Measurements from ENCODE around the gene NOS1AP.

NOS1AP gene

GRCh38 chr1:162357681-162358266 is 288.3 kb downstream of the NOS1AP start:
- Mint-ChIP-seq H3K4me1 (no peaks in the 10 kb centered on the region), H3K9me3 (no peaks in the 10 kb centered on the region), H3K27me3 (peaks cover 4% of the 10 kb centered on the region), H3K4me3 (no peak overlapping the region), H3K36me3 (ENCODE audit: low read depth) (no peaks in the 10 kb centered on the region), H3K27ac (no peak overlapping the region)
- no peak for ATAC-seq
- DNase-seq: no peak

GRCh38 chr1:162358928-162359327 is 289.4 kb downstream of the NOS1AP start:
- Mint-ChIP-seq H3K4me3 (no peak overlapping the region), H3K27me3 (no peaks in the 10 kb centered on the region), H3K27ac (no peak overlapping the region), H3K9me3 (no peaks in the 10 kb centered on the region), H3K4me1 (no peaks in the 10 kb centered on the region), H3K36me3 (ENCODE audit: low read depth) (no peaks in the 10 kb centered on the region)
- no peak for ATAC-seq
- DNase-seq: no peak

GRCh38 chr1:162359523-162360236 is 290.2 kb downstream of the NOS1AP start:
- Mint-ChIP-seq H3K4me3 (no peak overlapping the region), H3K4me1 (no peaks in the 10 kb centered on the region), H3K27me3 (no peaks in the 10 kb centered on the region), H3K36me3 (ENCODE audit: low read depth) (no peaks in the 10 kb centered on the region), H3K9me3 (no peaks in the 10 kb centered on the region), H3K27ac (no peak overlapping the region)
- ATAC-seq (no peak), DNase-seq (no peak)

- Mint-ChIP-seq H3K27me3 (no peaks in the 10 kb centered on the region), H3K27ac (no peak overlapping the region), H3K4me3 (no peak overlapping the region), H3K4me1 (no peaks in the 10 kb centered on the region), H3K9me3 (no peaks in the 10 kb centered on the region), H3K36me3 (ENCODE audit: low read depth) (no peaks in the 10 kb centered on the region)
- ATAC-seq (no peak), DNase-seq (no peak)
Measured at GRCh38 chr1:162360237-162360873, 290.9 kb downstream of the NOS1AP start.

- Mint-ChIP-seq H3K4me3 (no peak overlapping the region), H3K27ac (no peak overlapping the region), H3K9me3 (no peaks in the 10 kb centered on the region), H3K27me3 (no peaks in the 10 kb centered on the region), H3K4me1 (no peaks in the 10 kb centered on the region), H3K36me3 (ENCODE audit: low read depth) (no peaks in the 10 kb centered on the region)
- ATAC-seq (no peak), DNase-seq (no peak)
Measured at GRCh38 chr1:162360874-162361260, 291.4 kb downstream of the NOS1AP start.

- Mint-ChIP-seq H3K4me3 (no peak overlapping the region), H3K27ac (no peak overlapping the region), H3K27me3 (no peaks in the 10 kb centered on the region), H3K9me3 (no peaks in the 10 kb centered on the region), H3K4me1 (no peaks in the 10 kb centered on the region), H3K36me3 (ENCODE audit: low read depth) (no peaks in the 10 kb centered on the region)
- DNase-seq (no peak), ATAC-seq (no peak)
Measured at GRCh38 chr1:162361349-162361748, 291.9 kb downstream of the NOS1AP start.

- H3K27me3 Mint-ChIP-seq: no peaks in the 10 kb centered on the region
- DNase-seq: no peak
- H3K27ac Mint-ChIP-seq: no peak overlapping the region
- no peaks in the 10 kb centered on the region for H3K9me3 Mint-ChIP-seq
- no peak overlapping the region for H3K4me3 Mint-ChIP-seq
- H3K4me1 Mint-ChIP-seq: no peaks in the 10 kb centered on the region
- H3K36me3 Mint-ChIP-seq (ENCODE audit: low read depth): no peaks in the 10 kb centered on the region
- no peak for ATAC-seq
Measured at GRCh38 chr1:162363823-162364222, 294.3 kb downstream of the NOS1AP start.

- H3K27ac Mint-ChIP-seq: no peak overlapping the region
- DNase-seq: no peak
- H3K4me3 Mint-ChIP-seq: no peak overlapping the region
Measured at GRCh38 chr1:162364498-162364897, 295.0 kb downstream of the NOS1AP start.

GRCh38 chr1:162365284-162366020 is 296.0 kb downstream of the NOS1AP start:
- Mint-ChIP-seq H3K27me3 (no peaks in the 10 kb centered on the region), H3K9me3 (no peaks in the 10 kb centered on the region), H3K27ac (no peak overlapping the region), H3K4me1 (no peaks in the 10 kb centered on the region), H3K36me3 (ENCODE audit: low read depth) (no peaks in the 10 kb centered on the region), H3K4me3 (no peak overlapping the region)
- ATAC-seq (no peak), DNase-seq (no peak)

More at GRCh38 chr1:162364498-162364897, 295.0 kb downstream of the NOS1AP start:
- Mint-ChIP-seq H3K4me1 (no peaks in the 10 kb centered on the region), H3K9me3 (no peaks in the 10 kb centered on the region), H3K27me3 (no peaks in the 10 kb centered on the region), H3K36me3 (ENCODE audit: low read depth) (no peaks in the 10 kb centered on the region)
- no peak for ATAC-seq

- no peak overlapping the region for H3K4me3 Mint-ChIP-seq
- ATAC-seq: no peak
- H3K9me3 Mint-ChIP-seq: no peaks in the 10 kb centered on the region
- no peak overlapping the region for H3K27ac Mint-ChIP-seq
- H3K27me3 Mint-ChIP-seq: no peaks in the 10 kb centered on the region
- no peak for DNase-seq
- no peaks in the 10 kb centered on the region for H3K4me1 Mint-ChIP-seq
- H3K36me3 Mint-ChIP-seq (ENCODE audit: low read depth): no peaks in the 10 kb centered on the region
Measured at GRCh38 chr1:162366149-162366548, 296.7 kb downstream of the NOS1AP start.

- no peaks in the 10 kb centered on the region for H3K4me1 Mint-ChIP-seq
- ATAC-seq (no peak), DNase-seq (no peak)
- H3K27me3 Mint-ChIP-seq: no peaks in the 10 kb centered on the region
- H3K36me3 Mint-ChIP-seq (ENCODE audit: low read depth): no peaks in the 10 kb centered on the region
- no peaks in the 10 kb centered on the region for H3K9me3 Mint-ChIP-seq
- no peak overlapping the region for H3K4me3 Mint-ChIP-seq
- no peak overlapping the region for H3K27ac Mint-ChIP-seq
Measured at GRCh38 chr1:162366671-162367070, 297.2 kb downstream of the NOS1AP start.

- no peak for DNase-seq
- Mint-ChIP-seq H3K4me1 (no peaks in the 10 kb centered on the region), H3K9me3 (no peaks in the 10 kb centered on the region), H3K27ac (no peak overlapping the region), H3K27me3 (no peaks in the 10 kb centered on the region), H3K36me3 (ENCODE audit: low read depth) (no peaks in the 10 kb centered on the region), H3K4me3 (no peak overlapping the region)
- no peak for ATAC-seq
Measured at GRCh38 chr1:162367073-162367472, 297.6 kb downstream of the NOS1AP start.

- DNase-seq (no peak), ATAC-seq (no peak)
- Mint-ChIP-seq H3K4me3 (no peak overlapping the region), H3K9me3 (no peaks in the 10 kb centered on the region), H3K4me1 (no peaks in the 10 kb centered on the region), H3K27ac (no peak overlapping the region), H3K27me3 (no peaks in the 10 kb centered on the region), H3K36me3 (ENCODE audit: low read depth) (no peaks in the 10 kb centered on the region)
Measured at GRCh38 chr1:162367772-162368171, 298.3 kb downstream of the NOS1AP start.

- DNase-seq (no peak), ATAC-seq (no peak)
- H3K36me3 Mint-ChIP-seq (ENCODE audit: low read depth): no peaks in the 10 kb centered on the region
- no peaks in the 10 kb centered on the region for H3K4me1 Mint-ChIP-seq
- H3K27ac Mint-ChIP-seq: no peak overlapping the region
- H3K27me3 Mint-ChIP-seq: no peaks in the 10 kb centered on the region
- H3K4me3 Mint-ChIP-seq: no peak overlapping the region
- no peaks in the 10 kb centered on the region for H3K9me3 Mint-ChIP-seq
Measured at GRCh38 chr1:162368451-162368850, 299.0 kb downstream of the NOS1AP start.

GRCh38 chr1:162369571-162369970 is 300.1 kb downstream of the NOS1AP start:
- ATAC-seq (no peak), DNase-seq (no peak)
- Mint-ChIP-seq H3K4me3 (no peak overlapping the region), H3K27me3 (no peaks in the 10 kb centered on the region), H3K9me3 (no peaks in the 10 kb centered on the region), H3K27ac (no peak overlapping the region), H3K36me3 (ENCODE audit: low read depth) (no peaks in the 10 kb centered on the region), H3K4me1 (no peaks in the 10 kb centered on the region)
